Cardiac septum (tissue), 1 donor: Measurements from ENCODE around the gene CCDC187. TPM values are rescaled to one million over a fixed set of nuclear protein-coding genes. Genes with fewer than 3 reads are reported as not detected.

ENCODE experiments used
- DNase-seq: peaks from one replicate; pipeline ENCODE4 v3.0.0-alpha.2; 2020; ENCODE audit warnings: low spot score
- intact Hi-C: fragments of 100-400 bp; cut with DNase I; formaldehyde crosslinking; loops from one replicate; pipeline ENCODE4 v1.14.0; 2022
- total RNA-seq: library from RNA; stranded (reverse); fragmentation: NEBNext Ultra II Directional; extraction: Animal tissue kit (Norgen Biotek cat#: 25700); gene quantifications from one replicate; pipeline ENCODE4 v1.2.1, GENCODE V29; 2021
- donor health status: DM: no; HTN: no; CAD: no.

CCDC187 gene
- total RNA-seq, 1 donor from 2014 or later: 0.03 TPM

GRCh38 chr9:136261686-136262430, 42.0 kb downstream of the CCDC187 start:
- intact Hi-C loops: no loop called here
- no peak for DNase-seq

GRCh38 chr9:136260936-136261472, 42.9 kb downstream of the CCDC187 start:
- intact Hi-C loops: no loop called here
- DNase-seq: no peak

- intact Hi-C loops: no loop called here
- DNase-seq: no peak
These were observed 43.4 kb downstream of the CCDC187 start for GRCh38 chr9:136260521-136260920.

- no peak for DNase-seq
- intact Hi-C loops: no loop called here
These were observed 44.1 kb downstream of the CCDC187 start for GRCh38 chr9:136259836-136260235.

- intact Hi-C loops: no loop called here
- no peak for DNase-seq
These were observed 44.4 kb downstream of the CCDC187 start for GRCh38 chr9:136259517-136259813.

- intact Hi-C loops: no loop called here
- DNase-seq: no peak
These were observed 44.9 kb downstream of the CCDC187 start for GRCh38 chr9:136258786-136259516.

GRCh38 chr9:136258299-136258625, 45.6 kb downstream of the CCDC187 start:
- DNase-seq: no peak
- intact Hi-C loops: no loop called here

- intact Hi-C loops: no loop called here
- DNase-seq: no peak
These were observed 46.3 kb downstream of the CCDC187 start for GRCh38 chr9:136257381-136258298.

GRCh38 chr9:136255896-136256890, 47.7 kb downstream of the CCDC187 start:
- no peak for DNase-seq
- intact Hi-C loops: no loop called here

GRCh38 chr9:136255166-136255538, 48.7 kb downstream of the CCDC187 start:
- intact Hi-C loops: no loop called here
- DNase-seq: no peak

GRCh38 chr9:136254381-136255165, 49.3 kb downstream of the CCDC187 start:
- DNase-seq: no peak
- intact Hi-C loops: no loop called here

GRCh38 chr9:136253246-136254130, 50.4 kb downstream of the CCDC187 start:
- DNase-seq: no peak

GRCh38 chr9:136252846-136253245, 51.0 kb downstream of the CCDC187 start:
- DNase-seq: no peak

More at GRCh38 chr9:136253246-136254130, 50.4 kb downstream of the CCDC187 start:
- intact Hi-C loops: no loop called here

GRCh38 chr9:136252281-136252680, 51.6 kb downstream of the CCDC187 start:
- no peak for DNase-seq
- intact Hi-C loops: no loop called here

More at GRCh38 chr9:136252846-136253245, 51.0 kb downstream of the CCDC187 start:
- intact Hi-C loops: no loop called here

- intact Hi-C loops: no loop called here
- no peak for DNase-seq
These were observed 52.4 kb downstream of the CCDC187 start for GRCh38 chr9:136251264-136252115.

GRCh38 chr9:136250676-136251075, 53.2 kb downstream of the CCDC187 start:
- DNase-seq: no peak
- intact Hi-C loops: no loop called here
